A549 (cell line): ENCODE data around the gene DMRT3.

Experiments
- ATOH8 ChIP-seq: fragments of 250-450 bp; sonication (Bioruptor Pico); IDR thresholded peaks from 2 replicates; pipeline ENCODE4 v1.5.0; 2020; ENCODE audit warnings: low read depth, mild to moderate bottlenecking, moderate library complexity
- CBX2 ChIP-seq: fragments of 200-600 bp; sonication (generic); IDR thresholded peaks from 2 replicates; pipeline ENCODE4 v1.6.1; 2016; ENCODE audit warnings: low read depth, mild to moderate bottlenecking, borderline replicate concordance
- CBX8 ChIP-seq: fragments of 200-600 bp; sonication (generic); IDR thresholded peaks from 2 replicates; pipeline ENCODE4 v1.6.1; 2016
- CHD2 ChIP-seq: fragments of 150-350 bp; IDR thresholded peaks from 2 replicates; pipeline ENCODE4 v1.6.1; 2014; ENCODE audit warnings: low read length; ENCODE audit not compliant: partially characterized antibody
- CTCF ChIP-seq: fragments of >200 bp; sonication (Bioruptor Twin); formaldehyde crosslinking; IDR thresholded peaks from 3 replicates; pipeline ENCODE4 v1.5.1; 2016
- ELK1 ChIP-seq: fragments of 150-350 bp; IDR thresholded peaks from 2 replicates; pipeline ENCODE4 v1.6.1; 2014; ENCODE audit warnings: low read depth, mild to moderate bottlenecking, low read length
- EP300 ChIP-seq, 2 experiments: fragments of >200 bp; sonication (Bioruptor Twin); formaldehyde crosslinking; IDR thresholded peaks; 2 replicates in 1 of 2; 3 replicates in 1 of 2; pipeline ENCODE4 v1.6.1; 2016 to 2017
- GATA3 ChIP-seq: IDR thresholded peaks from 2 replicates; pipeline ENCODE4 v1.6.1; 2012; ENCODE audit warnings: borderline replicate concordance
- HMGXB4 ChIP-seq: fragments of 250-450 bp; sonication (Bioruptor Pico); IDR thresholded peaks from 2 replicates; pipeline ENCODE4 v1.5.0; 2021; ENCODE audit warnings: mild to moderate bottlenecking, moderate library complexity, borderline replicate concordance
- HOXB5 ChIP-seq: fragments of 250-450 bp; sonication (Bioruptor Pico); IDR thresholded peaks from 2 replicates; pipeline ENCODE4 v1.5.0; 2020; ENCODE audit warnings: mild to moderate bottlenecking, moderate library complexity
- MAX ChIP-seq: IDR thresholded peaks from 2 replicates; pipeline ENCODE4 v1.6.1; 2012
- RCOR1 ChIP-seq: fragments of 150-350 bp; IDR thresholded peaks from 2 replicates; pipeline ENCODE4 v1.6.1; 2014; ENCODE audit warnings: antibody characterized with exemption, low read length, low read depth
- REST ChIP-seq: fragments of 200-600 bp; sonication (generic); IDR thresholded peaks from 2 replicates; pipeline ENCODE4 v1.6.1; 2016; ENCODE audit warnings: antibody characterized with exemption, mild to moderate bottlenecking, moderate library complexity
- USF2 ChIP-seq: fragments of 450-650 bp; IDR thresholded peaks from 2 replicates; pipeline ENCODE4 v1.6.1; 2014; ENCODE audit warnings: antibody characterized with exemption

- TF ChIP-seq CBX2 (no peak), RCOR1 (no peak), CBX8 (no peak), CTCF (no peak), ELK1 (no peak), MAX (no peak), ATOH8 (CRISPR knock-in tag) (no peak), HMGXB4 (CRISPR knock-in tag) (no peak), EP300 (IDR thresholded peaks at IDR 0.05) (no peak), REST (no peak), USF2 (no peak), GATA3 (no peak), HOXB5 (CRISPR knock-in tag) (no peak), CHD2 (no peak)
Observed at GRCh38 chr9:971901-972500, 4.5 kb upstream of the DMRT3 start.
